ENCODE measurements around the gene ALK. TPM values are rescaled to one million over a fixed set of nuclear protein-coding genes. Genes with fewer than 3 reads are reported as not detected.

ALK gene
- total and polyA plus RNA-seq, 2 experiments from 2014 or later: 0.35 TPM; not detected in 1

DNA sequence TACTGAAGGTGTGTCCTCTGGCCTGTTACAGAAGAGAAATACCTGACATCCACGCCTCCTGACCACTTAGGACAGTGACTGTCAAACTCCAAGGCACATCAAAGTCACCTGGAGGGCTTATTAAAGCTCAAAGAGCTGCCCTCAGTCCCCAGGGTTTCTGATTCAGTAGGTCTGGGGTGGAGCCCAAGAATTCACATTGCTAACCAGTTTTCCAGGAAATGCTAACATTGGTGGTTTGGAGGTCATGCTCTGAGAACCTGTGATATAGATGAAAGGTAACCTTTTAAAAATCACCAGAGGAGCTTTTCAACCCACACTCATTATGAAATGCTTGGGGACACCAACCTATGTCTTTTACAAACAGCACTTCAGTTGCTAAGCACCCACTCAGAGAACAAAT, 172.3 kb downstream of the ALK start:
- Histone ChIP-seq H3K4me2 (no peak overlapping the region), H2AFZ (no peak overlapping the region), H3K9me2 (ENCODE audit: insufficient read depth) (no peaks in the 10 kb centered on the region), H3F3A (replicated peaks; ENCODE audit: low read depth) (no peaks in the 10 kb centered on the region), H3K36me3 (ENCODE audit: insufficient read depth) (no peaks in the 10 kb centered on the region), H3K4me1 (ENCODE audit: insufficient read depth) (no peaks in the 10 kb centered on the region), H4K20me1 (replicated peaks; ENCODE audit: insufficient read depth) (no peaks in the 10 kb centered on the region), H3K4me3 (no peak overlapping the region), H3K27ac (ENCODE audit: low read depth) (no peak overlapping the region), H3K79me2 (replicated peaks; ENCODE audit: insufficient read depth) (no peaks in the 10 kb centered on the region), H3K27me3 (ENCODE audit: insufficient read depth) (no peaks in the 10 kb centered on the region)
- H3K4me1 Mint-ChIP-seq: no peaks in the 10 kb centered on the region
- no peaks in the 10 kb centered on the region for H3K36me3 Mint-ChIP-seq (ENCODE audit: low read depth)
- no peak for ATAC-seq
- no peak overlapping the region for H3K27ac Mint-ChIP-seq
- no peak overlapping the region for H3K4me3 Mint-ChIP-seq
- TF ChIP-seq NANOG (IDR thresholded peaks at IDR 0.05; ENCODE audit: borderline replicate concordance) (no peak), EZH2 (IDR thresholded peaks at IDR 0.05; ENCODE audit: low read depth, unreplicated experiment) (no peak), ZNF331 (CRISPR knock-in tag; IDR thresholded peaks at IDR 0.05; ENCODE audit: low read depth) (no peak), ZNF462 (CRISPR knock-in tag; IDR thresholded peaks at IDR 0.05) (no peak), POLR2AphosphoS5 (IDR thresholded peaks at IDR 0.05; ENCODE audit: low read depth) (no peak), ZNF114 (CRISPR knock-in tag; IDR thresholded peaks at IDR 0.05) (no peak)
- DNase-seq (ENCODE audit: low spot score): no peak
- no peaks in the 10 kb centered on the region for H3K9me3 Mint-ChIP-seq
- H3K27me3 Mint-ChIP-seq (ENCODE audit: insufficient read depth, low read depth, poor library complexity): no peaks in the 10 kb centered on the region

DNA sequence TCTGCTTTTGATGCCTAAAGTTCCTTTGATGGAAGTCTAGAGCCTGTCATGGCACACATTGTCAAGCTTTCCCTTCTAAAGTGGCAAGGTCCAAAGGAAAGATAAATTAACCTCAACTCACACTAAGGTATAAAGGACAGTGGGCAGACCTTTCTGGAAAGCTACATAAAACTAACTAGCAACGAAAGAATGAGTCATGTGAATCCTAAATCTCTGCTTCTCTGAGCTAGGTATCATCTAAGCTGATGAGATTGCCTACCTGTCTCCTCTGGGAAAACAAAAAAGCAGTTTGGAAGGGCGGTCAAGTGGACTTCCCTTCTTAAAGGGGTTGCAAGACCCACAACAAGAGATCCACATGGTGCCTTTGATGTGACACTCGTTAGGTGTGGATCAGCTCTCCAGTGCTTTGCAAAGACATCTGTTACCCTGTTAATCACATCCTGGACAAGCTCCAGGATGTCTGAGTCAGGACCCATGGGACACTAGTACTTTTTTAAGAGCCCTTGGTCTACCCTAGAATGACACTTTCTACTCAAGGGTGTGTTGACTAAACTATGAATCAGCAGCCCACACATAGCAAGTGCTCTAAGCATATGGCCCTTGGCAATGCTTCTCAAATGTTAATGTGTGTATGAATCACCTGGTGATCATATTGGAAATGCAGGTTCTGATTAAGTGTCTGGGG, 173.5 kb downstream of the ALK start:
- no peak overlapping the region for H2AFZ ChIP-seq
- Mint-ChIP-seq H3K4me1 (no peaks in the 10 kb centered on the region), H3K4me3 (no peak overlapping the region), H3K36me3 (ENCODE audit: low read depth) (no peaks in the 10 kb centered on the region), H3K27me3 (ENCODE audit: insufficient read depth, low read depth, poor library complexity) (no peaks in the 10 kb centered on the region), H3K9me3 (no peaks in the 10 kb centered on the region), H3K27ac (no peak overlapping the region)
- no peaks in the 10 kb centered on the region for H3K27me3 ChIP-seq (ENCODE audit: insufficient read depth)
- H3K9me2 ChIP-seq (ENCODE audit: insufficient read depth): no peaks in the 10 kb centered on the region
- no peaks in the 10 kb centered on the region for H3K79me2 ChIP-seq (replicated peaks; ENCODE audit: insufficient read depth)
- DNase-seq (ENCODE audit: low spot score) (no peak), ATAC-seq (no peak)
- no peaks in the 10 kb centered on the region for H4K20me1 ChIP-seq (replicated peaks; ENCODE audit: insufficient read depth)
- no peak overlapping the region for H3K4me3 ChIP-seq
- H3K4me2 ChIP-seq: no peak overlapping the region
- H3K27ac ChIP-seq (ENCODE audit: low read depth): no peak overlapping the region
- no peaks in the 10 kb centered on the region for H3K36me3 ChIP-seq (ENCODE audit: insufficient read depth)
- H3F3A ChIP-seq (replicated peaks; ENCODE audit: low read depth): no peaks in the 10 kb centered on the region
- no peaks in the 10 kb centered on the region for H3K4me1 ChIP-seq (ENCODE audit: insufficient read depth)
- no peak for TF ChIP-seq ETS1 (IDR thresholded peaks at IDR 0.05)
- TF ChIP-seq CREB1 (CRISPR knock-in tag; IDR thresholded peaks at IDR 0.05; ENCODE audit: low read depth): no peak
- TF ChIP-seq ZNF331 (CRISPR knock-in tag; IDR thresholded peaks at IDR 0.05; ENCODE audit: low read depth): no peak
- TF ChIP-seq STAT1 (IDR thresholded peaks at IDR 0.05; ENCODE audit: unreplicated experiment): no peak
- no peak for TF ChIP-seq ZNF114 (CRISPR knock-in tag; IDR thresholded peaks at IDR 0.05)
